Liver (tissue), 9 donors: ENCODE results near the gene ZNF408. TPM values are rescaled to one million over a fixed set of nuclear protein-coding genes. Genes with fewer than 3 reads are reported as not detected.

Source experiments
- DNase-seq: peaks from one replicate; pipeline ENCODE4 v3.0.0-alpha.2; 2017; ENCODE audit warnings: low spot score
- H3K27ac ChIP-seq, 2 donors: one replicate each; pipeline ENCODE4 v1.7.0; 2013; ENCODE audit warnings: inconsistent platforms in 2 of 2, low read length in 2 of 2, control low read depth in 1 of 2, low read depth in 1 of 2, mild to moderate bottlenecking in 1 of 2
- H3K27me3 ChIP-seq, 4 donors: one replicate each; pipeline versions ENCODE4 v1.6.1 to v1.7.0; 2013; ENCODE audit warnings: low read length in 3 of 4, inconsistent platforms in 1 of 4, mild to moderate bottlenecking in 1 of 4, moderate library complexity in 1 of 4; ENCODE audit not compliant: control insufficient read depth in 4 of 4, insufficient read depth in 4 of 4
- H3K36me3 ChIP-seq, 4 donors: one replicate each; pipeline versions ENCODE4 v1.6.1 to v1.7.0; 2013; ENCODE audit warnings: low read length in 3 of 4, mild to moderate bottlenecking in 3 of 4, low read depth in 1 of 4, moderate library complexity in 1 of 4; ENCODE audit not compliant: control insufficient read depth in 4 of 4, insufficient read depth in 3 of 4
- H3K4me1 ChIP-seq, 4 donors: one replicate each; pipeline versions ENCODE4 v1.6.1 to v1.7.0; 2013; ENCODE audit warnings: low read length in 3 of 4, mild to moderate bottlenecking in 3 of 4, moderate library complexity in 1 of 4; ENCODE audit not compliant: control insufficient read depth in 4 of 4, insufficient read depth in 4 of 4
- H3K4me3 ChIP-seq, 3 donors: one replicate each; pipeline versions ENCODE4 v1.6.1 to v1.7.0; 2013; ENCODE audit warnings: low read length in 3 of 3, control low read depth in 1 of 3, low read depth in 1 of 3, mild to moderate bottlenecking in 1 of 3
- H3K9ac ChIP-seq, 2 donors: one replicate each; pipeline ENCODE4 v1.7.0; 2013; ENCODE audit warnings: low read length in 2 of 2, mild to moderate bottlenecking in 2 of 2, moderate library complexity in 2 of 2, control low read depth in 1 of 2, low read depth in 1 of 2
- H3K9me3 ChIP-seq, 4 donors: one replicate each; pipeline versions ENCODE4 v1.6.1 to v1.7.0; 2013; ENCODE audit warnings: low read length in 3 of 4; ENCODE audit not compliant: control insufficient read depth in 4 of 4
- EGR1 ChIP-seq, 2 donors: IDR thresholded peaks; 2 replicates each; pipeline ENCODE4 v1.6.1; 2016 to 2018; ENCODE audit warnings: antibody characterized with exemption in 2 of 2, low read depth in 2 of 2
- FOXA1 ChIP-seq: IDR thresholded peaks from 2 replicates; pipeline ENCODE4 v1.6.1; 2016; ENCODE audit warnings: antibody characterized with exemption
- FOXA2 ChIP-seq: IDR thresholded peaks from 2 replicates; pipeline ENCODE4 v1.6.1; 2016; ENCODE audit warnings: antibody characterized with exemption
- GABPA ChIP-seq, 2 donors: IDR thresholded peaks in 1 of 2; conservative IDR thresholded peaks in 1 of 2; 2 replicates each; pipeline ENCODE4 v1.6.1; 2016; ENCODE audit warnings: antibody characterized with exemption in 2 of 2, mild to moderate bottlenecking in 1 of 2, moderate library complexity in 1 of 2
- HNF4A ChIP-seq, 2 donors: conservative IDR thresholded peaks; 2 replicates each; pipeline ENCODE4 v1.6.1; 2016; ENCODE audit warnings: antibody characterized with exemption in 2 of 2, mild to moderate bottlenecking in 2 of 2
- HNF4G ChIP-seq: IDR thresholded peaks from 2 replicates; pipeline ENCODE4 v1.6.1; 2016; ENCODE audit warnings: antibody characterized with exemption
- JUND ChIP-seq, 2 donors: IDR thresholded peaks; 2 replicates each; pipeline ENCODE4 v1.6.1; 2016; ENCODE audit warnings: antibody characterized with exemption in 2 of 2
- NR2F2 ChIP-seq: IDR thresholded peaks from 2 replicates; pipeline ENCODE4 v1.6.1; 2016; ENCODE audit warnings: antibody characterized with exemption
- RAD21 ChIP-seq, 2 donors: IDR thresholded peaks; 2 replicates each; pipeline ENCODE4 v1.6.1; 2016; ENCODE audit warnings: antibody characterized with exemption in 2 of 2, mild to moderate bottlenecking in 2 of 2
- RXRA ChIP-seq, 2 donors: IDR thresholded peaks; 2 replicates each; pipeline ENCODE4 v1.6.1; 2017 to 2018; ENCODE audit warnings: antibody characterized with exemption in 2 of 2, mild to moderate bottlenecking in 1 of 2
- SP1 ChIP-seq: IDR thresholded peaks from 2 replicates; pipeline ENCODE4 v1.6.1; 2018; ENCODE audit warnings: antibody characterized with exemption, mild to moderate bottlenecking
- YY1 ChIP-seq: IDR thresholded peaks from 2 replicates; pipeline ENCODE4 v1.6.1; 2016; ENCODE audit warnings: antibody characterized with exemption, mild to moderate bottlenecking
- WGBS: extraction: QIAGEN DNeasy Blood & Tissue Kit; methylation state at CpG from one replicate; pipeline ENCODE4 v1.1.7; 2013; 5-methylcytosine and 5-hydroxymethylcytosine counted together
- polyA plus RNA-seq, 2 donors: library from polyadenylated mRNA; stranded (reverse) in 1 of 2; unstranded in 1 of 2; fragments of 200-250 nt in 1 of 2; fragments of >200 nt in 1 of 2; fragmentation: Nextera tagmentation in 1 of 2; extraction: Ambion mirVana in 1 of 2; gene quantifications; one replicate each; pipeline versions ENCODE4 v1.2.1 to v1.2.3, GENCODE V29; 2013 to 2015
- total RNA-seq, 2 donors: library from RNA; depleted of rRNA; stranded (reverse); fragments of >200 nt; gene quantifications; one replicate each; pipeline ENCODE4 v1.2.3, GENCODE V29; 2014
- TF ChIP-seq, protein P1 (sequence below): IDR thresholded peaks from 2 replicates; pipeline ENCODE4 v1.6.1; 2016; ENCODE audit warnings: antibody characterized with exemption
- TF ChIP-seq, protein P2 (sequence below): IDR thresholded peaks from 2 replicates; pipeline ENCODE4 v1.6.1; 2016; ENCODE audit warnings: antibody characterized with exemption
- TF ChIP-seq, protein P3 (sequence below): IDR thresholded peaks from 2 replicates; pipeline ENCODE4 v1.6.1; 2016; ENCODE audit warnings: antibody characterized with exemption
- TF ChIP-seq, protein P4 (sequence below): IDR thresholded peaks from 2 replicates; pipeline ENCODE4 v1.6.1; 2016; ENCODE audit warnings: antibody characterized with exemption, mild to moderate bottlenecking
- TF ChIP-seq, protein P5 (sequence below): fragments of 150-350 bp; IDR thresholded peaks from 2 replicates; pipeline ENCODE4 v1.5.1; 2017; ENCODE audit warnings: improper control_type of control experiment, low read depth, low read length; ENCODE audit not compliant: missing input control
- donor health status: healthy.
- donor health status: healthy.
- donor health status: healthy.
- donor health status: healthy.
- donor health status: healthy.

ZNF408 gene
- total and polyA plus RNA-seq, 4 donors, result 3.4 to 8.4 (median 5.5) TPM

DNA sequence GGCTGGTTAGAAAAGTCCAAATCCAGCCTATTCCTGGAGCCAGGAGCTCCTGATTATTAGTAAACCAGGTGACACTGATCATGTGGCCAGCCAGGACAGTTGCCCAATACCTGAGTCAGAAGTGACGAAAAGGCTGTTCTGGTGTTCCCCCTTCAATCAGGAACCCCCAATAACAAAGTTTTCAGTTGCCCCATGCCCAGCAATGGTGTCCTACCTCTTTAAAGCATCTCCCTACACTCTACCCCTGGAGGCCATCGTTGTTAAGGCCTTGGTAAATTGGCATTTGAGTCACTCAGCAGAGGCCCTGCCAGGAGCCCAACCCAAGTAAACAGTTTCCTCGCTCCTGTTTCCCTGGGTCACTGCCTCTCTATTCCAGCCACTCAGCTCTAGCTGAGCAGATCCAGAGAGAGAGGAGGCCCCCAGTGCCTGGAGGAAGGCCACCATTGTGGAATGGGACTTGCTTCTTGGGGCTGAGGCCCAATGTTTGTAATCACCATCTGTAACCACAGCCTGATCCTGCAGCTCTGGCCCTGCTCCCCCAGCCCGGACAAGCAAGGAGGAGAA, 25.5 kb upstream of the ZNF408 start (continued):
- TF ChIP-seq, protein P1, sequence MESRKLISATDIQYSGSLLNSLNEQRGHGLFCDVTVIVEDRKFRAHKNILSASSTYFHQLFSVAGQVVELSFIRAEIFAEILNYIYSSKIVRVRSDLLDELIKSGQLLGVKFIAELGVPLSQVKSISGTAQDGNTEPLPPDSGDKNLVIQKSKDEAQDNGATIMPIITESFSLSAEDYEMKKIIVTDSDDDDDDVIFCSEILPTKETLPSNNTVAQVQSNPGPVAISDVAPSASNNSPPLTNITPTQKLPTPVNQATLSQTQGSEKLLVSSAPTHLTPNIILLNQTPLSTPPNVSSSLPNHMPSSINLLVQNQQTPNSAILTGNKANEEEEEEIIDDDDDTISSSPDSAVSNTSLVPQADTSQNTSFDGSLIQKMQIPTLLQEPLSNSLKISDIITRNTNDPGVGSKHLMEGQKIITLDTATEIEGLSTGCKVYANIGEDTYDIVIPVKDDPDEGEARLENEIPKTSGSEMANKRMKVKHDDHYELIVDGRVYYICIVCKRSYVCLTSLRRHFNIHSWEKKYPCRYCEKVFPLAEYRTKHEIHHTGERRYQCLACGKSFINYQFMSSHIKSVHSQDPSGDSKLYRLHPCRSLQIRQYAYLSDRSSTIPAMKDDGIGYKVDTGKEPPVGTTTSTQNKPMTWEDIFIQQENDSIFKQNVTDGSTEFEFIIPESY, result no peak

DNA sequence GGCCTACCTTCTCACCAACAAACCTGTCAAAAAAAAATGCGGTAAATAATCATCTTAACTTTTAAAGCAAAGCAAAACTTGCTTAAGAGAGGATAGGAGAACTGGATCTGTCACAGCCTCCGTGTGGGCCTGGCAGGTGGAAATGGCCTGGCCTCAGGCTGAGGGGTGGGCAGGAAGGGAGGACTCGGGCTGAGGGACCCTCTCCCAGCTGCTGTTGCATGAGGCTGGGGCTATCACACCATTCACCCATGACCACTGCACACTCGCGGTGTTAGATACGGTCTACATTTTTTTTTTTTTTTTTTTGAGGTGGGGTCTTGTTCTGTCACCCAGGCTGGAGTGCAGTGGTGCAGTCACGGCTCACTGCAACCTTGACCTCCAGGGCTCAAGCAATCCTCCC, 24.9 kb upstream of the ZNF408 start:
- no peaks in the 10 kb centered on the region for H3K27me3 ChIP-seq
- peak overlapping the region; percentile 86 to 97 for H3K27ac ChIP-seq
- H3K4me1 ChIP-seq, result peaks cover 18 to 42% (median 21%) of the 10 kb centered on the region in 4 donors
- no peak overlapping the region for H3K4me3 ChIP-seq
- peaks cover 27 to 52% (median 39%) of the 10 kb centered on the region in 4 donors for H3K36me3 ChIP-seq
- 89% methylated on average over 7 of the region's 7 CpGs for WGBS
- TF ChIP-seq YY1 (no peak), RXRA (IDR thresholded peaks at IDR 0.05) (no peak), JUND (IDR thresholded peaks at IDR 0.05) (no peak), RAD21 (IDR thresholded peaks at IDR 0.05) (no peak), SP1 (no peak), HNF4G (no peak), GABPA (IDR thresholded peaks at IDR 0.05 in 1 of 2, conservative IDR thresholded peaks at IDR 0.05 in 1 of 2) (no peak), NR2F2 (no peak), FOXA2 (no peak), HNF4A (conservative IDR thresholded peaks at IDR 0.05) (no peak), FOXA1 (no peak), EGR1 (IDR thresholded peaks at IDR 0.05; ENCODE audit: low read depth in 2 of 2) (no peak)
- TF ChIP-seq, protein P2, sequence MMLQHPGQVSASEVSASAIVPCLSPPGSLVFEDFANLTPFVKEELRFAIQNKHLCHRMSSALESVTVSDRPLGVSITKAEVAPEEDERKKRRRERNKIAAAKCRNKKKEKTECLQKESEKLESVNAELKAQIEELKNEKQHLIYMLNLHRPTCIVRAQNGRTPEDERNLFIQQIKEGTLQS, result no peak
- TF ChIP-seq, protein P3, sequence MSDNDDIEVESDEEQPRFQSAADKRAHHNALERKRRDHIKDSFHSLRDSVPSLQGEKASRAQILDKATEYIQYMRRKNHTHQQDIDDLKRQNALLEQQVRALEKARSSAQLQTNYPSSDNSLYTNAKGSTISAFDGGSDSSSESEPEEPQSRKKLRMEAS, result no peak
- TF ChIP-seq, protein P4, sequence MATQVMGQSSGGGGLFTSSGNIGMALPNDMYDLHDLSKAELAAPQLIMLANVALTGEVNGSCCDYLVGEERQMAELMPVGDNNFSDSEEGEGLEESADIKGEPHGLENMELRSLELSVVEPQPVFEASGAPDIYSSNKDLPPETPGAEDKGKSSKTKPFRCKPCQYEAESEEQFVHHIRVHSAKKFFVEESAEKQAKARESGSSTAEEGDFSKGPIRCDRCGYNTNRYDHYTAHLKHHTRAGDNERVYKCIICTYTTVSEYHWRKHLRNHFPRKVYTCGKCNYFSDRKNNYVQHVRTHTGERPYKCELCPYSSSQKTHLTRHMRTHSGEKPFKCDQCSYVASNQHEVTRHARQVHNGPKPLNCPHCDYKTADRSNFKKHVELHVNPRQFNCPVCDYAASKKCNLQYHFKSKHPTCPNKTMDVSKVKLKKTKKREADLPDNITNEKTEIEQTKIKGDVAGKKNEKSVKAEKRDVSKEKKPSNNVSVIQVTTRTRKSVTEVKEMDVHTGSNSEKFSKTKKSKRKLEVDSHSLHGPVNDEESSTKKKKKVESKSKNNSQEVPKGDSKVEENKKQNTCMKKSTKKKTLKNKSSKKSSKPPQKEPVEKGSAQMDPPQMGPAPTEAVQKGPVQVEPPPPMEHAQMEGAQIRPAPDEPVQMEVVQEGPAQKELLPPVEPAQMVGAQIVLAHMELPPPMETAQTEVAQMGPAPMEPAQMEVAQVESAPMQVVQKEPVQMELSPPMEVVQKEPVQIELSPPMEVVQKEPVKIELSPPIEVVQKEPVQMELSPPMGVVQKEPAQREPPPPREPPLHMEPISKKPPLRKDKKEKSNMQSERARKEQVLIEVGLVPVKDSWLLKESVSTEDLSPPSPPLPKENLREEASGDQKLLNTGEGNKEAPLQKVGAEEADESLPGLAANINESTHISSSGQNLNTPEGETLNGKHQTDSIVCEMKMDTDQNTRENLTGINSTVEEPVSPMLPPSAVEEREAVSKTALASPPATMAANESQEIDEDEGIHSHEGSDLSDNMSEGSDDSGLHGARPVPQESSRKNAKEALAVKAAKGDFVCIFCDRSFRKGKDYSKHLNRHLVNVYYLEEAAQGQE, result no peak
- TF ChIP-seq, protein P1, result no peak
- TF ChIP-seq, protein P5, sequence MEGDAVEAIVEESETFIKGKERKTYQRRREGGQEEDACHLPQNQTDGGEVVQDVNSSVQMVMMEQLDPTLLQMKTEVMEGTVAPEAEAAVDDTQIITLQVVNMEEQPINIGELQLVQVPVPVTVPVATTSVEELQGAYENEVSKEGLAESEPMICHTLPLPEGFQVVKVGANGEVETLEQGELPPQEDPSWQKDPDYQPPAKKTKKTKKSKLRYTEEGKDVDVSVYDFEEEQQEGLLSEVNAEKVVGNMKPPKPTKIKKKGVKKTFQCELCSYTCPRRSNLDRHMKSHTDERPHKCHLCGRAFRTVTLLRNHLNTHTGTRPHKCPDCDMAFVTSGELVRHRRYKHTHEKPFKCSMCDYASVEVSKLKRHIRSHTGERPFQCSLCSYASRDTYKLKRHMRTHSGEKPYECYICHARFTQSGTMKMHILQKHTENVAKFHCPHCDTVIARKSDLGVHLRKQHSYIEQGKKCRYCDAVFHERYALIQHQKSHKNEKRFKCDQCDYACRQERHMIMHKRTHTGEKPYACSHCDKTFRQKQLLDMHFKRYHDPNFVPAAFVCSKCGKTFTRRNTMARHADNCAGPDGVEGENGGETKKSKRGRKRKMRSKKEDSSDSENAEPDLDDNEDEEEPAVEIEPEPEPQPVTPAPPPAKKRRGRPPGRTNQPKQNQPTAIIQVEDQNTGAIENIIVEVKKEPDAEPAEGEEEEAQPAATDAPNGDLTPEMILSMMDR, result no peak
- peak overlapping the region in 1 of 2 donors; percentile 44 for H3K9ac ChIP-seq
- no peak for DNase-seq
- H3K9me3 ChIP-seq, result no peaks in the 10 kb centered on the region
